DMS114 treated with DMSO at 0.1 percent for 48 hours (cell line): ENCODE results near the gene LGALS13.

Experiments
- DNase-seq: peaks from one replicate; lab custom pipeline; 2025; ENCODE audit not compliant: unreplicated experiment; lab: John Stamatoyannopoulos, UW

The LGALS13 gene

DNA sequence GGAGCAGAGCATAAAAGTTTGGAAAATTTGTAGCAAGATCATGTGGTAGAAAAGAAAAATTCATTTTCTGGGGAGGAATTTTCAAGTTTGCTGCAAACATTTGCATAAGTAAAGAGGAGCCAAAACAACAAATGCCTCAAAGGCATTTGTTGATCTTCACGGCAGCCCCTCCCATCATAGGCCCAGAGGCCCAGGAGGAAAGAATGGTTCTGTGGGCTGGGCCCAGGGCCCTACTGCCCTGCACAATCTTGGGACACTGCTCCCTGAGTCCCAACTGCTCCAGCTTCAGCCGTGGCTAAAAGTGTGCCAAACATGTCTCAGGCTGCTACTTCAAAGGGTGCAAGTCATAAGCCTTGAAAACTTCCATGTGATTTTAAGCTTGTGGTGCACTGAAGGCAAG is 11.3 kb downstream of the LGALS13 start:
- DNase-seq = no peak

DNA sequence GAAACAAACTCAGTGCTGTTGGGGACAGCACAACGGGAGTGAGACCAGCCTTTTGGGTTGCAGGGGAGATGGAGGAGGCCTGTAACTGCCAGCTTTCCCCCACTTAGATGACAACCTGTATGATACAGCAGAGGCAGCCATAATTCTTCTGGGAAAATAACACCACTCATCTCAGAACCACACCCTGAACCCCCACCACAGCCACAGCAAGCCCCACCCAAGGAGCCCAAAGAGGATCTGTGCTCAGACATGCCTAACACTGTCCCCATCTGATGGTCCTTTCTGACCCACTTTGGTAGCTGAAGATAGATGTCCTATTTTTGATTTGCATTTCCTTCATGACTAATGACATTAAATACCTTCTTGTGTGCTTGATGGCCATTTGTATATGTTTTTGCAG is 15.4 kb downstream of the LGALS13 start:
- DNase-seq = no peak

GRCh38 chr19:39623946-39624345 is 21.6 kb downstream of the LGALS13 start:
- DNase-seq = no peak

DNA sequence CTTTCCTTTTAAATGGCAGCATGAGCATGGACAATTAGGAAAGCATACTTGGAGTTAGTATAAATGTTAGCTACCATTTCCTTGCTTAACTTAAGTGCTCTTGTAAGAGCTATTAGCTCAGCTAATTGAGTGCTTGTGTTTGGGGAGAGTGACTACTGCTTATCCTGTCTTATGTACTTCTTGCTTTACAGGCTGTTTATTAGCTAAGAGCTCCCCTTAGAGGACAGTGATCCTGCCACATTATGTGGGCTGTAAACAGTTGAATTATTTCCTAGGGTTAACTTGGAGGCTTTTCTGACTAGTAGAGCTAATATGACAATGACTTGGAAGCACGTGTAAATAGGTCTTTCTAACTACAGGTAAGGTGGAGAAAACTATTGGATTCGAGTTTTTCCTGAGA is 25.3 kb downstream of the LGALS13 start:
- DNase-seq = peak; percentile 3

DNA sequence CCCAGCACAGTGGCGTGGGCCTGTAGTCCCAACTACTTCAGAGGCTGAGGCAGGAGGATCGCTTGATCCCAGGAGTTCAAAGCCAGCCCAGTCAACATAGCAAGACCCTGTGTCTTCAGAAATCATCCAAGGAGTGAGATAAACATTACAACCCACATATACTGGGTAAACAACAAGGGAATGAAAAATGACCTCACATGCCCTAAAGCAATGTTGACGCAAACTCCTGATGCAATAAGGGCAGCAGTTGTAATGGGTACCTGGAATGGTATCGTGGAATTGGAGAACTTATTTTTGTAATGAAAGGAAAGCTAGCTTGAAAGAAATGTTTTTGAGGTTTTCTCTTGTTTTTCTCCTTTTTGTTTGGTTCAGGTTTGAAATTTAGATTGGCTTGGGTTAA is 28.9 kb downstream of the LGALS13 start:
- no peak for DNase-seq

DNA sequence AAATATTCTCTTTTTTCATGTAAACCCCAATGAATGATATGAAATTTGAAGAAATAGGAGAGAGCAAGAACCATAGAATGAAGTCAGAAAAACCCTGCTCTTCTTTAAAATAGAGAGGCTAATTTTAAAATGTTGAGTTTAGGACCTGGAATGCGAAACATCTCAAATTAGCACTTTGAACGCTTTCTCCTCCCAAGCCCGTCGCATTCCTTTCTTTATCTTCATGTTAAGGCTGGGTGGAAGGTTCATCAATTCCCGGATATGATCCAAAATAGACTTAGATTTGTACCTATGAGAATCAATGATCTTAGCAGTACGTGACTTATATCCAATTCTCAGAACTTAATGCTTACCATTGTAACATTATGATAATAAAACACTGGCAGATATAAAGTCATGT is 29.3 kb downstream of the LGALS13 start:
- DNase-seq = no peak

DNA sequence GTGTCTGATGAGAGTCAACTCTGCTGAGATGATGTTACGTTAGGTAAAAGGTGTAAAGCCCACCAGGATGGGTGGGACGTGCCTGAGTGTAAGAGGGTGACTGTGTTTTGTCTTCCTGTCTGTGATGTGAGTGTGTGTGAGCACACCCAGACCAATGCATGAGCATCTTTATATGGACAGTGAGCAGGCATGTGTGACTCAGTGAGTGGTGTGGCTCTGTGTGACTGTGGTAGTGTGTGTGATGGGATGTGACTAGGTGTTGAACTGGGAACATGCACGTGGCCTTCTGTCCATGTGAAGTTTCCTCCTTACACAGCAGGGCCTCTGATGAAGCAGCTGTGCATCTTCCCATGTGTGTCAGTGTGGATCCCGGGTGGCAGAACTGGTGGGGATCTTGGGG is 35.6 kb downstream of the LGALS13 start:
- DNase-seq = no peak

DNA sequence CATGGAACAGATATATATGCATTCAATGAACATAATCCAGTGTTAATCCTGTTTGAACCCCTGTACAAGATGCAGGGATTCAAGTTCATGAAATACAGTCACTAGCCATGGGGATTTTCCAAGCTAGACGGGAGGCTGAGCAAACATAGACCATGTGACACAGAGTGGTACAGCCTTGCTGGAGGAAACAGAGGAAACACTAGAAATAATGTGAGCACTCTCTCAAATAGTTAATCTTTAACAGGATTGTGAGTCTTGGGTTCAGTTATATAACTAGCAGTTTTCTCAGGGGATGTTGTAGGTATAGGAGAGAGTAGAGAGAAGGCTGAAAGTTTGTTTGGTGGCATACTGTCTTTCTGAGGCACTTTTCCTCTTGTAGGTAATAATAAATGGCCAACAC is 39.4 kb downstream of the LGALS13 start:
- DNase-seq = no peak

GRCh38 chr19:39643591-39643990 is 41.3 kb downstream of the LGALS13 start:
- DNase-seq = no peak

DNA sequence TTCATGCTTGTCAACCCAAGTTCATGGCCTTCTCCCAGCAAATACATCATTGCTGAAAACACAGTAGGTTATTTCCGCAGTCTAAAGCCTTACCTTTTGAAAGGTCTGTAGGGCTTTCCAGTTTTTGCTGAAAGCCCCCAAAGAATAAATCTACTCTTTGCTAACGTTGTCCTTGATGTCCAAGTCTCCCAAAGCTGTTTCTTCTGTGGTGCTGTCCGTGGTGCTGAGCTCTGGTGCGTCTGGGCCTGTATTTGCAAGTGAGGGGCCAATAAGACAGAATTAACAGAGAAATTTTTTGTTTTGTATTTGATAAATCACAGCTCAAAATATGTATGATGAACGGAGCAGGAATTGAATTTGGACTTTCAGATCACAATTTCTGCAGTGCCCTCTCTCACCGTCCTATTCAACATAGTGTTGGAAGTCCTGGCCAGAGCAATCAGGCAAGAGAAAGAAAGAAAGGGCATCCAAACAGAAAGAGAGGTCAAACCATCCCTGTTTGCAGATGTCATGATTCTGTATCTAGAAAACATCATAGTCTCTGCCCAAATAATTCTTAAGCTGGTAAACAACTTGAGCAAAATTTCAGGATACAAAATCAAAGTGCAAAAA is 43.6 kb downstream of the LGALS13 start:
- DNase-seq = no peak

DNA sequence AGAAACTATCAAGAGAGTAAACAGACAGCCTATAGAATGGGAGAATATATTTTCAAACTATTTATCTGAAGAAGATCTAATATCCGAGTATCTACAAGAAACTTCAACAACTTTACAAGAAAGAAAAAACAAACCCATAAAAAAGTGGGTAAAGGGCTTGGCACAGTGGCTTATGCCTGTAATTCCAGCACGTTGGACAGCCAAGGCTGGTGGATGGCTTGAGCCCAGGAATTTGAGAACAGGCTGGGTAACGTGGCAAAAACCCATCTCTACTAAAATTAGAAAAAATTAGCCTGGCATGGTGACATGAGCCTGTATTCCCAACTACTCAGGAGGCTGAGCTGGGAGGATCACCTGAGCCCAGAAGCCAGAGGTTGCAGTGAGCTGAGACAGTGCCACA is 45.6 kb downstream of the LGALS13 start:
- DNase-seq = no peak

DNA sequence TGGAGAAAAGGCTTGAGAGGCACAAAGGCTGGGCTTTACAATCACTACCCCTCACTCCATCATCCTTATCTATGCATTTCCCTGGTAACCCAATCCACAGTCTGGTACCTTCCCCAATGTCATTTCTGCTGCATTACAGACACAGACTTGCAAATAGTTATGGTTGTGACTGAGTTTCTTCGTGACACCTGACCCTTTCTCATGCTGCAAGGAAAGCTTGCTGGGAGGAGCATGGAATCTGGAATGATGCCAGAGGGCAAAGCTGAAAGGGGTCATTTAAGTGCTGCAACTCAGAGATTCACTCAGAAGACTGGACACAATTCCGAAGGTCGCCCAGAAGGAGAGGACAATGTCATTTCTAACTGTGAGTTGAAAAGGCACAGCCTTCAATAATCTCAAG is 53.3 kb downstream of the LGALS13 start, which contains the start of gene LGALS16:
Gene LGALS16, plus strand, starts transcription at position 301 of the 400 bp plus-strand sequence. Its CDS starts 49 bp downstream, at position 350.
- no peak for DNase-seq
